Large intestine (tissue), 3 donors: Measurements from ENCODE around the gene TMCO4. TPM values are rescaled to one million over a fixed set of nuclear protein-coding genes. Genes with fewer than 3 reads are reported as not detected.

ENCODE experiments used
- DNase-seq, 2 donors: peaks; one replicate each; pipeline versions ENCODE4 v3.0.0 to v3.0.0-alpha.2; 2013
- H3K27ac ChIP-seq: one replicate; pipeline ENCODE4 v1.5.1; 2013; ENCODE audit warnings: low read length
- H3K27me3 ChIP-seq: 2 replicates; pipeline ENCODE4 v1.6.1; 2013; ENCODE audit warnings: low read length; ENCODE audit not compliant: control insufficient read depth, insufficient read depth
- H3K36me3 ChIP-seq: 2 replicates; pipeline ENCODE4 v1.6.1; 2013; ENCODE audit warnings: low read length; ENCODE audit not compliant: control insufficient read depth, insufficient read depth
- H3K4me1 ChIP-seq: one replicate; pipeline ENCODE4 v1.6.1; 2013; ENCODE audit warnings: low read length; ENCODE audit not compliant: control insufficient read depth, insufficient read depth
- H3K4me3 ChIP-seq: one replicate; pipeline ENCODE4 v1.5.1; 2013; ENCODE audit warnings: low read length
- H3K9me3 ChIP-seq: one replicate; pipeline ENCODE4 v1.6.1; 2013; ENCODE audit warnings: mild to moderate bottlenecking, low read depth, low read length, moderate library complexity; ENCODE audit not compliant: control insufficient read depth
- WGBS: methylation state at CpG from one replicate; pipeline ENCODE4 v1.1.5; 2013; ENCODE audit warnings: low lambda C conversion rate; ENCODE audit not compliant: insufficient coverage; 5-methylcytosine and 5-hydroxymethylcytosine counted together
- polyA plus RNA-seq: library from polyadenylated mRNA; unstranded; fragments of 120-200 nt; gene quantifications from one replicate; pipeline ENCODE4 v1.2.1, GENCODE V29; 2013

Gene TMCO4
- polyA plus RNA-seq, 1 donor: 10.4 TPM

DNA sequence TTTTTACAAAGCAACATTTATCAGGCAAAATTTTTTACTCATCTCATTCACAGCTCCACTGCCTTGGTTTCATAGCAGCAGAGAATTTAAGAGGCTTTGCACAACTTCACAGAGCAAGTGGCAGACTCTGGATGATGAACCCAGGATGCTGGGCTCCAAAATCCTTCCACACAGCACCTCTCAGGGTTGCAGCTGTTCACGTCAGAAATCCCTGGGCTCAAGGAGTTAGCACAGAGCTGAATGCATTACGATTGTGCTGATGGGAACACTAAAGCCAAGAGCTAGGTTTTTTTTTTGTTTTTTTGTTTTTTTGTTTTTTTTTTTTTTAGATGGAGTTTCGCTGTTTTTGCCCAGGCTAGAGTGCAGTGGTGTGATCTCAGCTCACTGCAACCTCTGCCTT lies 137.4 kb downstream of the TMCO4 start:
- DNase-seq: no peak
- Histone ChIP-seq H3K27ac (no peak overlapping the region), H3K4me1 (peaks cover 3% of the 10 kb centered on the region), H3K36me3 (peaks cover 9% of the 10 kb centered on the region), H3K4me3 (no peak overlapping the region), H3K9me3 (peaks cover 5% of the 10 kb centered on the region), H3K27me3 (peaks cover 50% of the 10 kb centered on the region)
- WGBS: no CpG with 5 or more reads among the region's 3 CpGs

DNA sequence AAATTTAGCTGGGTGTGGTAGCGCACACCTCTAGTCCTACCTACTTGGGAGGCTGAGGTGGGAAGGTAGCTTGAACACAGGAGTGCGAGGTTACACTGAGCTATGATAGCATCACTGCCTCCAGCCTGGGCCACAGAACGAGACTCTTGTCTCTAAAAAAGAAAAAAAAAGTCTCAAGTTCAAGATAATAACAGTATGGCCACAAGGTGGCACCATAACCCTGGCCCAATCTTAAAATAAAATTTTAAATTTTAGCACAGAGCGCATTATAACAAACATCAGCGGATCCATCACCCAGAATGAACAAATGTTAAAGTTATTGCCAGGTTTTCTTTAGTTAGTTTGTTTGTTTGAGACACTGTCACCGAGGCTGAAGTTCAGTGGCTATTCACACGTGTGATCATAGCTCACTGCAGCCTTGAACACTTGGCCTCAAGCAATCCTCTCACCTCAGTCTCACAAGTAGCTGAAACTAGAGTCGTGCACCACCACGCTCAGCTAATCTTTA lies 137.9 kb downstream of the TMCO4 start:
- no peak overlapping the region for H3K4me3 ChIP-seq
- H3K9me3 ChIP-seq: peaks cover 5% of the 10 kb centered on the region
- WGBS: no CpG with 5 or more reads among the region's 9 CpGs

GRCh38 chr1:19658186-19658585 lies 141.5 kb downstream of the TMCO4 start:
- DNase-seq: no peak

More for the DNA sequence above, 137.9 kb downstream of the TMCO4 start:
- Histone ChIP-seq H3K4me1 (peaks cover 3% of the 10 kb centered on the region), H3K27me3 (peaks cover 46% of the 10 kb centered on the region), H3K27ac (no peak overlapping the region), H3K36me3 (peaks cover 12% of the 10 kb centered on the region)
- no peak for DNase-seq

DNA sequence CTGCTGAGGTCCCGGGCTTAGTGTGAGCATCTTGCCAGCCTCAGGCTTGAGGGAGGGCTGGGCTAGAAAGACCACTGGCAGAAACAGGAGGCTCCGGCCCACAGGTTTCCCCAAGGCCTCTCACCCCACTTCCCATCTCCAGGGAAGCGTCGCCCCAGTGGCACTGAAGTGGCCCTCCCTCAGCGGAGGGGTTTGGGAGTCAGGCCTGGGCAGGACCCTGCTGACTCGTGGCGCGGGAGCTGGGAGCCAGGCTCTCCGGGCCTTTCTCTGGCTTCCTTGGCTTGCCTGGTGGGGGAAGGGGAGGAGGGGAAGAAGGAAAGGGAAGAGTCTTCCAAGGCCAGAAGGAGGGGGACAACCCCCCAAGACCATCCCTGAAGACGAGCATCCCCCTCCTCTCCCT lies 142.2 kb downstream of the TMCO4 start:
- peaks cover 29% of the 10 kb centered on the region for H3K36me3 ChIP-seq
- no peak overlapping the region for H3K27ac ChIP-seq

More at GRCh38 chr1:19658186-19658585, 141.5 kb downstream of the TMCO4 start:
- no peak overlapping the region for H3K4me3 ChIP-seq
- H3K27ac ChIP-seq: no peak overlapping the region
- no CpG with 5 or more reads among the region's 13 CpGs for WGBS
- peaks cover 29% of the 10 kb centered on the region for H3K36me3 ChIP-seq
- no peaks in the 10 kb centered on the region for H3K9me3 ChIP-seq
- peaks cover 3% of the 10 kb centered on the region for H3K4me1 ChIP-seq
- peaks cover 17% of the 10 kb centered on the region for H3K27me3 ChIP-seq

DNA sequence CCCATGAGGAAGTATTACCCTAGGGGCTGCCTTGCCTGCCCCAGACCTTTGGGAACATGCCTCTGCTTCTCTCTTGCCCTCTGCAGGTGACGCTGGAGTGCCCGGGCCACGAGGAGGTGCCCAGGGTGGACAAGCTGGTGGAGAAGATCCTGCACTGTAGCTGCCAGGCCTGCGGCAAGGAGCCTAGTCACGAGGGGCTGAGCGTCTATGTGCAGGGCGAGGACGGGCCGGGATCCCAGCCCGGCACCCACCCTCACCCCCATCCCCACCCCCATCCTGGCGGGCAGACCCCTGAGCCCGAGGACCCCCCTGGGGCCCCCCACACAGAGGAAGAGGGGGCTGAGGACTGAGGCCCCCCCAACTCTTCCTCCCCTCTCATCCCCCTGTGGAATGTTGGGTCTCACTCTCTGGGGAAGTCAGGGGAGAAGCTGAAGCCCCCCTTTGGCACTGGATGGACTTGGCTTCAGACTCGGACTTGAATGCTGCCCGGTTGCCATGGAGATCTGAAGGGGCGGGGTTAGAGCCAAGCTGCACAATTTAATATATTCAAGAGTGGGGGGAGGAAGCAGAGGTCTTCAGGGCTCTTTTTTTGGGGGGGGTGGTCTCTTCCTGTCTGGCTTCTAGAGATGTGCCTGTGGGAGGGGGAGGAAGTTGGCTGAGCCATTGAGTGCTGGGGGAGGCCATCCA lies 142.8 kb downstream of the TMCO4 start:
- DNase-seq: no peak
- no CpG with 5 or more reads among the region's 15 CpGs for WGBS
- Histone ChIP-seq H3K27me3 (peaks cover 7% of the 10 kb centered on the region), H3K9me3 (no peaks in the 10 kb centered on the region), H3K4me3 (no peak overlapping the region), H3K27ac (no peak overlapping the region), H3K4me1 (peaks cover 3% of the 10 kb centered on the region), H3K36me3 (peaks cover 29% of the 10 kb centered on the region)

More for the DNA sequence above, 142.2 kb downstream of the TMCO4 start:
- no peaks in the 10 kb centered on the region for H3K9me3 ChIP-seq
- H3K27me3 ChIP-seq: peaks cover 12% of the 10 kb centered on the region
- no peak overlapping the region for H3K4me3 ChIP-seq
- DNase-seq: no peak
- H3K4me1 ChIP-seq: peaks cover 3% of the 10 kb centered on the region
- WGBS: no CpG with 5 or more reads among the region's 10 CpGs

DNA sequence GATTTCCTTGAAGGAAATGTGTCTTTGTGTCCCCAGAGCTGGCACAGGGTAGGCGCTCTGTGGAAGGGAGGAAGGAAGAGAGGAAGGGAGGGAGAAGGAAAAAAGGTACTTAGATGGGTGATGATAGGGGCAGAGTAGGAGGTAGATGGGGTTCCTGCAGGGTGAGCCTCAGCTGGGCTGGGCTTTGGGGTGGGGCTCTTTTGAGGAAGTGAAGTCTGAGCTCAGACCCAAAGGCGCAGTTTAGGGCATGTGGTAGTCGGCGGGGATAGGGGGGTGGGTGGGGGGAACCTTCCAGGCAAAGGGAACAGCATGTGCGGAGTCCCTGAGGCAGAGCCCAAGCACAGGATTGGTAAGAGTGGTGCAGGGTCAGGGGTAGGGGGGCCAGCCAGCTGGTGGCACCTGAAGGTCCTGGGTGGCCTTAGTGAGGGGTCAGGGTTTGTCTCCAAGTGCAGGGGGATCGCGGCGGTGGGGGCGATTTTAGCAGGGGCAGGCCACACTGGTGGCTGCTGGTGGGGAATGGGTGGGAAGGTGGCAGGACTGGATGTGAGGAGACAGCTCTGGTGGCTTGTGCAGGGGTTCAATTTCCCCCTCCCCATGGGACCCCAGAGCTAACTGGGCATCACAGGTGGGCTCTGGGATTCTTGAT lies 143.5 kb downstream of the TMCO4 start:
- H3K4me3 ChIP-seq: no peak overlapping the region
- H3K9me3 ChIP-seq: no peaks in the 10 kb centered on the region
- H3K4me1 ChIP-seq: peaks cover 3% of the 10 kb centered on the region
- DNase-seq: no peak
- no peak overlapping the region for H3K27ac ChIP-seq
- peaks cover 29% of the 10 kb centered on the region for H3K36me3 ChIP-seq
- peaks cover 3% of the 10 kb centered on the region for H3K27me3 ChIP-seq
- WGBS: 89% methylated on average over 1 of the region's 9 CpGs

GRCh38 chr1:19655718-19656080 lies 144.0 kb downstream of the TMCO4 start:
- WGBS: 86% methylated on average over 5 of the region's 8 CpGs
- H3K36me3 ChIP-seq: peaks cover 29% of the 10 kb centered on the region
- no peak overlapping the region for H3K27ac ChIP-seq
- no peaks in the 10 kb centered on the region for H3K9me3 ChIP-seq
- no peak overlapping the region for H3K4me3 ChIP-seq
- no peak for DNase-seq
- peaks cover under 1% of the 10 kb centered on the region for H3K27me3 ChIP-seq
- peaks cover 8% of the 10 kb centered on the region for H3K4me1 ChIP-seq

DNA sequence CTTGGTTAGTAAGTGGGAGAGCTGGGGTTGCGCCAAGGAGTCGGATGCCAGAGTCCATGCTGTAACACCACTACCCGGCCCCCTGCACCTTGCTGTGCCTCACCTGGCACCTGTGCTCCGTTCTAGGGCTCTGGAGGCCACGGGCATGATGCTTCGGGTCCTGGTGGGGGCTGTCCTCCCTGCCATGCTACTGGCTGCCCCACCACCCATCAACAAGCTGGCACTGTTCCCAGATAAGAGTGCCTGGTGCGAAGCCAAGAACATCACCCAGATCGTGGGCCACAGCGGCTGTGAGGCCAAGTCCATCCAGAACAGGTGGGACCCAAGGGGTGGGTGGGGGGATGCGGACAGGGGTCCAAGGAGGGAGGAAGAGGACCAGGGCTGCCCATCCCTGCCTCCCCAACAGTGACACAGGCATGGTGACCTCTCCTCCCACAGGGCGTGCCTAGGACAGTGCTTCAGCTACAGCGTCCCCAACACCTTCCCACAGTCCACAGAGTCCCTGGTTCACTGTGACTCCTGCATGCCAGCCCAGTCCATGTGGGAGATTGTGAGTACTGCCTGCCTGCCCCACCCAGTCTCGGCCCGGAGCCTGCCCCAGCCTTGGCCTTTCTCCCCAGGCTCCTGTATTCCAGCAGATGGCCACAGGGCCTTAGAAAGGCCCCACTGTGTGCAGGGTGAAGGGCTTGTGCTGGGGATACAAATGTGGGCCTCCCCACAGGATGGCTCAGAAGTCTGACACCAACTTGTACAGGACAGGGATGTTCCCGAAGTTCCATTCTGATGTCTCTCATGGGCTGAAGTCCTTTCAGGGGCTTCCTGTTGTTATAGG lies 144.6 kb downstream of the TMCO4 start:
- H3K27ac ChIP-seq: no peak overlapping the region
- H3K4me3 ChIP-seq: no peak overlapping the region
- no peaks in the 10 kb centered on the region for H3K9me3 ChIP-seq
- H3K36me3 ChIP-seq: peaks cover 29% of the 10 kb centered on the region
- DNase-seq: no peak
- 83% methylated on average over 1 of the region's 15 CpGs for WGBS
- peaks cover 14% of the 10 kb centered on the region for H3K4me1 ChIP-seq
- H3K27me3 ChIP-seq: no peaks in the 10 kb centered on the region

DNA sequence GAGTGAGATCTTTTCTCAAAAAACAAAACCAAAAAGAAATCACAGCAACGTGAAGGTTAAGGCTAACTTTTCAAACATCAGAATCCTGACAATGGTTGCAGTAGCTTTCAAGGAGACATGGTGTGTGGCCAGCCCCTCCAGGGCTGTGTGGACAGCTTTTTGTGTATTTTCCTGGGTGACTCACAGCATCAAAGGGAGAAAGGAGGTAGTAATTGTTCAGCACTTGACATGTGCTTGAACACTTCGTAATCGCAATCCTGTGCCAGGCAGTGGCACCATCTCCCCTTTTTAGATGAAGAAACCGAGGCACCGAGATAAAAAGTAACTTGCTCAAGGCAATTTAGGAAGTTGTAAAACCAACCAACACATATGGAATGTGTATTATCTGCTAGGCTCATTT lies 145.3 kb downstream of the TMCO4 start:
- Histone ChIP-seq H3K4me3 (no peak overlapping the region), H3K9me3 (no peaks in the 10 kb centered on the region), H3K27me3 (no peaks in the 10 kb centered on the region), H3K36me3 (peaks cover 29% of the 10 kb centered on the region), H3K27ac (no peak overlapping the region), H3K4me1 (peaks cover 14% of the 10 kb centered on the region)
- no peak for DNase-seq
- WGBS: 80% methylated on average over 2 of the region's 5 CpGs

DNA sequence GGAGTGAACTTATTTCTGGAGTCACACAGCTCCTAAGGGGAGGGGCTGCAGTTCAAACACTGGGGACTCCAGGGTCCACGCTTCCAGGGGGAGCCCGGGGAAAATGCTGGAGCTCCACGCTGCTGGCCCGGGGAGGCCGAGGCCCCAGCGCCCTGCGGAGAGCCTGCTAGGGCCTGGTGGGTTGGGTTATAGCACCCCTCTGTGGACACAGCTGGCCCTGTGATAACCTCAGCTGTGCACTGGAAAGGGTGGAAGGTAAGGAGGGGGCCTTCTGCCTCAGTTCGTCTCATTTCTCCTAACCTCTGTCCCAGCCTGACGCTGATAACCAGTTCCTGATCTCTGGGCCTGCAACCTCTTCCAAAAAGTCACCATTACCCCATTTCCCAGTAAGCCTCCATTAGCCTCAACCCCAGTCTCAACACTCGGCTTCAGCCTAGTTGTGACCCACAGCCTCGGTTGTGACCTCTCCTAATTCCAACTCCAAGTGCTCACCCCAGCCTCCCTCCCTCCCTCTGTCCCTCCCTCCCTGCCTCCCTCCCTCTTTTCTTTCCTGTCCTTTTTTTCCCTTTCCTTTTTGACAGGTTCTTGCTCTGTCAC lies 148.5 kb downstream of the TMCO4 start:
- H3K27ac ChIP-seq: no peak overlapping the region
- no peaks in the 10 kb centered on the region for H3K27me3 ChIP-seq
- H3K36me3 ChIP-seq: peaks cover 12% of the 10 kb centered on the region
- H3K4me3 ChIP-seq: no peak overlapping the region
- WGBS: no CpG with 5 or more reads among the region's 11 CpGs
- peak; percentile 29 to 51 for DNase-seq
- no peaks in the 10 kb centered on the region for H3K9me3 ChIP-seq
- peaks cover 18% of the 10 kb centered on the region for H3K4me1 ChIP-seq
